ENCODE measurements around the gene AMMECR1L.

- no peak for TF ChIP-seq POLR2A (IDR thresholded peaks at IDR 0.05)
- TF ChIP-seq CTCF (IDR thresholded peaks at IDR 0.05) = no peak
These were observed 11.9 kb upstream of the AMMECR1L start for GRCh38 chr2:127897531-127898211.

Data from esophagus squamous epithelium (tissue), 4 donors.